ENCODE measurements around the gene ENPP1. TPM values are rescaled to one million over a fixed set of nuclear protein-coding genes. Genes with fewer than 3 reads are reported as not detected.
A peak's percentile ranks its signal among the peaks of the same experiment; 100 is the strongest.

The ENPP1 gene
- not detected in 2 replicates for polyA plus RNA-seq (2012; rRNA removed)
- polyA plus RNA-seq (2012; cell fraction: cytosol; rRNA removed) = 0.01 TPM in 1 of 2 replicates, not detected in the other
- polyA plus RNA-seq (2012; cell fraction: nucleus; rRNA removed) = not detected in 2 replicates

GRCh38 chr6:131807644-131808459 is at the start of gene ENPP1:
Gene ENPP1 (plus strand): TSS chr6:131808020. CDS start chr6:131808036, 16 bp downstream.
- POLR2A ChIA-PET = no interaction called here
- no peaks in the 10 kb centered on the region for H3K9me3 ChIP-seq
- H3K27ac ChIP-seq (ENCODE audit: low read depth in 2 of 2, low read length in 1 of 2) = no peak within 1 kb of the TSS
- H3K4me1 ChIP-seq (ENCODE audit: control insufficient read depth in 1 of 2, insufficient read depth in 2 of 2, low read depth in 1 of 2, low read length in 1 of 2) = peaks cover 0 to 2% of the 10 kb centered on the region in 2 experiments; a peak in 1 of 4 replicates
- TF ChIP-seq USF2 (IDR thresholded peaks at IDR 0.05; ENCODE audit: borderline replicate concordance, low read depth, low read length) (no peak), NRF1 (IDR thresholded peaks at IDR 0.05; ENCODE audit: low read depth, low read length) (no peak), GABPA (IDR thresholded peaks at IDR 0.05; ENCODE audit: low read depth) (no peak)
- H3F3A ChIP-seq (replicated peaks; ENCODE audit: insufficient read depth) = no peaks in the 10 kb centered on the region
- WGBS (ENCODE audit: low lambda C conversion rate) = under 1% methylated on average over 15 of the region's 99 CpGs
- H3K27me3 ChIP-seq (ENCODE audit: insufficient read depth) = peaks cover 20% of the 10 kb centered on the region; the same call in 1 of the 2 replicates
- H4K20me1 ChIP-seq (ENCODE audit: insufficient read depth) = no peaks in the 10 kb centered on the region
- H3K4me3 ChIP-seq (ENCODE audit: low read depth in 2 of 2, low read length in 1 of 2) = peak within 1 kb of the TSS; percentile 42 to 64
- peak; percentile 73 for DNase-seq
- no peaks in the 10 kb centered on the region for H3K79me2 ChIP-seq (ENCODE audit: insufficient read depth)
- no peaks in the 10 kb centered on the region for H3K36me3 ChIP-seq (replicated peaks in 1 of 2; ENCODE audit: control insufficient read depth in 1 of 2, insufficient read depth in 2 of 2, low read length in 1 of 2)
- peak within 1 kb of the TSS; percentile 90; the same call in 1 of the 2 replicates for H3K4me2 ChIP-seq
- no peaks in the 10 kb centered on the region for H3K9me2 ChIP-seq
- H2AFZ ChIP-seq (ENCODE audit: low read depth) = peak within 1 kb of the TSS; percentile 69; the same call in 1 of the 2 replicates
- CTCF ChIA-PET = no interaction called here
- H3K9ac ChIP-seq = no peak within 1 kb of the TSS

GRCh38 chr6:131758920-131759319 is 48.9 kb upstream of the ENPP1 start:
- Histone ChIP-seq H3K27me3 (ENCODE audit: insufficient read depth) (peaks cover 10% of the 10 kb centered on the region), H3K4me1 (ENCODE audit: control insufficient read depth in 1 of 2, insufficient read depth in 2 of 2, low read depth in 1 of 2, low read length in 1 of 2) (no peaks in the 10 kb centered on the region; a peak in 1 of 4 replicates), H3F3A (replicated peaks; ENCODE audit: insufficient read depth) (no peaks in the 10 kb centered on the region), H3K4me2 (no peak overlapping the region), H3K4me3 (ENCODE audit: low read depth in 2 of 2, low read length in 1 of 2) (no peak overlapping the region), H3K9ac (no peak overlapping the region), H3K36me3 (replicated peaks in 1 of 2; ENCODE audit: control insufficient read depth in 1 of 2, insufficient read depth in 2 of 2, low read length in 1 of 2) (no peaks in the 10 kb centered on the region), H3K9me3 (0 out of 2 replicates have a peak, but pooled peaks cover 4% of the 10 kb centered on the region), H2AFZ (ENCODE audit: low read depth) (no peak overlapping the region), H3K27ac (ENCODE audit: low read depth in 2 of 2, low read length in 1 of 2) (no peak overlapping the region), H3K79me2 (ENCODE audit: insufficient read depth) (no peaks in the 10 kb centered on the region), H3K9me2 (no peaks in the 10 kb centered on the region), H4K20me1 (ENCODE audit: insufficient read depth) (no peaks in the 10 kb centered on the region)
- no peak for DNase-seq
- no peak for TF ChIP-seq SIN3A (IDR thresholded peaks at IDR 0.05; ENCODE audit: borderline replicate concordance, low read depth, low read length)
- no peak for TF ChIP-seq ZBTB33 (IDR thresholded peaks at IDR 0.05; ENCODE audit: borderline replicate concordance, low read depth)
- no peak for TF ChIP-seq CHD2 (IDR thresholded peaks at IDR 0.05; ENCODE audit: low read length, partially characterized antibody)
- no peak for TF ChIP-seq GABPA (IDR thresholded peaks at IDR 0.05; ENCODE audit: low read depth)
- TF ChIP-seq RAD21 (IDR thresholded peaks at IDR 0.05; ENCODE audit: low read length) = no peak
- TF ChIP-seq FOSL2 (IDR thresholded peaks at IDR 0.05; ENCODE audit: borderline replicate concordance, low read depth) = no peak
- no peak for TF ChIP-seq MAX (IDR thresholded peaks at IDR 0.05; ENCODE audit: low read depth)
- no peak for TF ChIP-seq CTCF (IDR thresholded peaks at IDR 0.05)
- TF ChIP-seq NRF1 (IDR thresholded peaks at IDR 0.05; ENCODE audit: low read depth, low read length) = no peak
- TF ChIP-seq YY1 (IDR thresholded peaks at IDR 0.05; ENCODE audit: low read depth) = no peak
- no peak for TF ChIP-seq JUND (IDR thresholded peaks at IDR 0.05)
- TF ChIP-seq TCF12 (IDR thresholded peaks at IDR 0.05) = no peak
- no peak for TF ChIP-seq MXI1 (IDR thresholded peaks at IDR 0.05; ENCODE audit: low read depth, low read length)
- TF ChIP-seq ELF1 (IDR thresholded peaks at IDR 0.05) = no peak
- TF ChIP-seq GATA2 (CRISPR knock-in tag; IDR thresholded peaks at IDR 0.05) = no peak
- TF ChIP-seq SMC3 (IDR thresholded peaks at IDR 0.05; ENCODE audit: low read depth, low read length) = no peak
- no peak for TF ChIP-seq RXRA (IDR thresholded peaks at IDR 0.05; ENCODE audit: borderline replicate concordance, low read depth)
- no peak for TF ChIP-seq TAF1 (IDR thresholded peaks at IDR 0.05; ENCODE audit: borderline replicate concordance, low read depth, low read length)
- TF ChIP-seq NFIC (IDR thresholded peaks at IDR 0.05; ENCODE audit: borderline replicate concordance) = no peak
- WGBS (ENCODE audit: low lambda C conversion rate) = 40% methylated on average over 4 of the region's 4 CpGs
- ChIA-PET POLR2A (no interaction called here), CTCF (no interaction called here)

Measured in SK-N-SH (cell line).